ENCODE data around the gene PLA2G4F. TPM values are rescaled to one million over a fixed set of nuclear protein-coding genes. Genes with fewer than 3 reads are reported as not detected.

Gene PLA2G4F
- total RNA-seq, 2 experiments from 2014 or later, result not detected

Other genes starting within 250 kb of the PLA2G4F start
- gene EHD4, start 184.1 kb downstream of the PLA2G4F start, total RNA-seq, result 10 to 100 TPM; 25.8 TPM
- gene PLA2G4E, start 135.6 kb downstream of the PLA2G4F start, total RNA-seq, result not detected
- not detected for gene PLA2G4D, start 62.1 kb downstream of the PLA2G4F start, total RNA-seq
- 10 to 100 TPM; 40.6 to 46.1 TPM for gene VPS39, start 51.7 kb upstream of the PLA2G4F start, total RNA-seq
- 10 to 100 TPM; 18.2 to 20.4 TPM for gene GANC, start 116.6 kb upstream of the PLA2G4F start, total RNA-seq
- 10 to 100 TPM; 34.7 to 37.5 TPM for gene TMEM87A, start 116.8 kb upstream of the PLA2G4F start, total RNA-seq
- gene CAPN3, start 202.9 kb upstream of the PLA2G4F start, total RNA-seq, result 1 to 10 TPM; 2.5 to 3.2 TPM

Measured in activated CD8-positive, alpha-beta memory T cell treated with anti-CD3 and anti-CD28 coated beads for 36 hours (primary cell).